Liver (tissue), 9 donors: Measurements from ENCODE around the gene PEX11G. TPM values are rescaled to one million over a fixed set of nuclear protein-coding genes. Genes with fewer than 3 reads are reported as not detected.

Source experiments
- DNase-seq: peaks from one replicate; pipeline ENCODE4 v3.0.0-alpha.2; 2017; ENCODE audit warnings: low spot score
- H3K27ac ChIP-seq, 2 donors: one replicate each; pipeline ENCODE4 v1.7.0; 2013; ENCODE audit warnings: inconsistent platforms in 2 of 2, low read length in 2 of 2, control low read depth in 1 of 2, low read depth in 1 of 2, mild to moderate bottlenecking in 1 of 2
- H3K27me3 ChIP-seq, 4 donors: one replicate each; pipeline versions ENCODE4 v1.6.1 to v1.7.0; 2013; ENCODE audit warnings: low read length in 3 of 4, inconsistent platforms in 1 of 4, mild to moderate bottlenecking in 1 of 4, moderate library complexity in 1 of 4; ENCODE audit not compliant: control insufficient read depth in 4 of 4, insufficient read depth in 4 of 4
- H3K36me3 ChIP-seq, 4 donors: one replicate each; pipeline versions ENCODE4 v1.6.1 to v1.7.0; 2013; ENCODE audit warnings: low read length in 3 of 4, mild to moderate bottlenecking in 3 of 4, low read depth in 1 of 4, moderate library complexity in 1 of 4; ENCODE audit not compliant: control insufficient read depth in 4 of 4, insufficient read depth in 3 of 4
- H3K4me1 ChIP-seq, 4 donors: one replicate each; pipeline versions ENCODE4 v1.6.1 to v1.7.0; 2013; ENCODE audit warnings: low read length in 3 of 4, mild to moderate bottlenecking in 3 of 4, moderate library complexity in 1 of 4; ENCODE audit not compliant: control insufficient read depth in 4 of 4, insufficient read depth in 4 of 4
- H3K4me3 ChIP-seq, 3 donors: one replicate each; pipeline versions ENCODE4 v1.6.1 to v1.7.0; 2013; ENCODE audit warnings: low read length in 3 of 3, control low read depth in 1 of 3, low read depth in 1 of 3, mild to moderate bottlenecking in 1 of 3
- H3K9ac ChIP-seq, 2 donors: one replicate each; pipeline ENCODE4 v1.7.0; 2013; ENCODE audit warnings: low read length in 2 of 2, mild to moderate bottlenecking in 2 of 2, moderate library complexity in 2 of 2, control low read depth in 1 of 2, low read depth in 1 of 2
- H3K9me3 ChIP-seq, 4 donors: one replicate each; pipeline versions ENCODE4 v1.6.1 to v1.7.0; 2013; ENCODE audit warnings: low read length in 3 of 4; ENCODE audit not compliant: control insufficient read depth in 4 of 4
- FOXA1 ChIP-seq: IDR thresholded peaks from 2 replicates; pipeline ENCODE4 v1.6.1; 2016; ENCODE audit warnings: antibody characterized with exemption
- HNF4G ChIP-seq: IDR thresholded peaks from 2 replicates; pipeline ENCODE4 v1.6.1; 2016; ENCODE audit warnings: antibody characterized with exemption
- JUND ChIP-seq, 2 donors: IDR thresholded peaks; 2 replicates each; pipeline ENCODE4 v1.6.1; 2016; ENCODE audit warnings: antibody characterized with exemption in 2 of 2
- WGBS: extraction: QIAGEN DNeasy Blood & Tissue Kit; methylation state at CpG from one replicate; pipeline ENCODE4 v1.1.7; 2013; 5-methylcytosine and 5-hydroxymethylcytosine counted together
- polyA plus RNA-seq, 2 donors: library from polyadenylated mRNA; stranded (reverse) in 1 of 2; unstranded in 1 of 2; fragments of 200-250 nt in 1 of 2; fragments of >200 nt in 1 of 2; fragmentation: Nextera tagmentation in 1 of 2; extraction: Ambion mirVana in 1 of 2; gene quantifications; one replicate each; pipeline versions ENCODE4 v1.2.1 to v1.2.3, GENCODE V29; 2013 to 2015
- total RNA-seq, 2 donors: library from RNA; depleted of rRNA; stranded (reverse); fragments of >200 nt; gene quantifications; one replicate each; pipeline ENCODE4 v1.2.3, GENCODE V29; 2014
- TF ChIP-seq, protein P1 (sequence below): IDR thresholded peaks from 2 replicates; pipeline ENCODE4 v1.6.1; 2016; ENCODE audit warnings: antibody characterized with exemption
- TF ChIP-seq, protein P2 (sequence below): IDR thresholded peaks from 2 replicates; pipeline ENCODE4 v1.6.1; 2016; ENCODE audit warnings: antibody characterized with exemption, mild to moderate bottlenecking
- TF ChIP-seq, protein P3 (sequence below): fragments of 150-350 bp; IDR thresholded peaks from 2 replicates; pipeline ENCODE4 v1.5.1; 2017; ENCODE audit warnings: improper control_type of control experiment, low read depth, low read length; ENCODE audit not compliant: missing input control
- donor health status: healthy.
- donor health status: healthy.
- donor health status: healthy.
- donor health status: healthy.
- donor health status: healthy.

Gene PEX11G
- total and polyA plus RNA-seq, 4 donors: 1.9 to 10.9 (median 8.2) TPM

DNA sequence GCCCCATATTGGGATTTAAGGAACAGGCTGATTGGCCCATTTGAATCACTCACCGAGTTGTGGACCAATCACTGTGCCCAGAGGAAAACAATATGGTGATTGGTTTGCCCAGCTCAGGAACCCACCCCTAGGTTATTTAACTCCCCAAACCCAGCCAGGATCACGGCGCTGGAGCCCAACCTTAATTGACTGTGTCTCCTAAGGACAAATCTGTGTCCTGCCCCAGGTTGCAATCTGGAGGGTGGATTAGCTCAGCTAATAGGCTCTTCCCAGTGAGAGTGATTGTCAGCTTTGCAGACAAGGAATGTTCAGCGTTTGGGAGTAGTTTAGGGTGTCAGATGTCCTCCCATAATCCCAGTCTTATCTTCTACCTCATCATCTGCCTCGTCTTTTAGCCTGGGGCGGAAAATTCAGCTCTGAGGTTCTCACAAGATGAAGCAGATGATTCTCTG, 23.6 kb upstream of the PEX11G start:
- Histone ChIP-seq H3K27me3 (no peaks in the 10 kb centered on the region), H3K4me3 (no peak overlapping the region), H3K4me1 (peaks cover 2 to 16% (median 11%) of the 10 kb centered on the region in 4 donors), H3K9me3 (no peaks in the 10 kb centered on the region), H3K36me3 (no peaks in the 10 kb centered on the region), H3K9ac (no peak overlapping the region), H3K27ac (no peak overlapping the region)
- 56% methylated on average over 6 of the region's 6 CpGs for WGBS
- DNase-seq: no peak
- TF ChIP-seq JUND (IDR thresholded peaks at IDR 0.05) (no peak), FOXA1 (no peak), HNF4G (no peak)
- TF ChIP-seq, protein P1, sequence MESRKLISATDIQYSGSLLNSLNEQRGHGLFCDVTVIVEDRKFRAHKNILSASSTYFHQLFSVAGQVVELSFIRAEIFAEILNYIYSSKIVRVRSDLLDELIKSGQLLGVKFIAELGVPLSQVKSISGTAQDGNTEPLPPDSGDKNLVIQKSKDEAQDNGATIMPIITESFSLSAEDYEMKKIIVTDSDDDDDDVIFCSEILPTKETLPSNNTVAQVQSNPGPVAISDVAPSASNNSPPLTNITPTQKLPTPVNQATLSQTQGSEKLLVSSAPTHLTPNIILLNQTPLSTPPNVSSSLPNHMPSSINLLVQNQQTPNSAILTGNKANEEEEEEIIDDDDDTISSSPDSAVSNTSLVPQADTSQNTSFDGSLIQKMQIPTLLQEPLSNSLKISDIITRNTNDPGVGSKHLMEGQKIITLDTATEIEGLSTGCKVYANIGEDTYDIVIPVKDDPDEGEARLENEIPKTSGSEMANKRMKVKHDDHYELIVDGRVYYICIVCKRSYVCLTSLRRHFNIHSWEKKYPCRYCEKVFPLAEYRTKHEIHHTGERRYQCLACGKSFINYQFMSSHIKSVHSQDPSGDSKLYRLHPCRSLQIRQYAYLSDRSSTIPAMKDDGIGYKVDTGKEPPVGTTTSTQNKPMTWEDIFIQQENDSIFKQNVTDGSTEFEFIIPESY: no peak
- TF ChIP-seq, protein P2, sequence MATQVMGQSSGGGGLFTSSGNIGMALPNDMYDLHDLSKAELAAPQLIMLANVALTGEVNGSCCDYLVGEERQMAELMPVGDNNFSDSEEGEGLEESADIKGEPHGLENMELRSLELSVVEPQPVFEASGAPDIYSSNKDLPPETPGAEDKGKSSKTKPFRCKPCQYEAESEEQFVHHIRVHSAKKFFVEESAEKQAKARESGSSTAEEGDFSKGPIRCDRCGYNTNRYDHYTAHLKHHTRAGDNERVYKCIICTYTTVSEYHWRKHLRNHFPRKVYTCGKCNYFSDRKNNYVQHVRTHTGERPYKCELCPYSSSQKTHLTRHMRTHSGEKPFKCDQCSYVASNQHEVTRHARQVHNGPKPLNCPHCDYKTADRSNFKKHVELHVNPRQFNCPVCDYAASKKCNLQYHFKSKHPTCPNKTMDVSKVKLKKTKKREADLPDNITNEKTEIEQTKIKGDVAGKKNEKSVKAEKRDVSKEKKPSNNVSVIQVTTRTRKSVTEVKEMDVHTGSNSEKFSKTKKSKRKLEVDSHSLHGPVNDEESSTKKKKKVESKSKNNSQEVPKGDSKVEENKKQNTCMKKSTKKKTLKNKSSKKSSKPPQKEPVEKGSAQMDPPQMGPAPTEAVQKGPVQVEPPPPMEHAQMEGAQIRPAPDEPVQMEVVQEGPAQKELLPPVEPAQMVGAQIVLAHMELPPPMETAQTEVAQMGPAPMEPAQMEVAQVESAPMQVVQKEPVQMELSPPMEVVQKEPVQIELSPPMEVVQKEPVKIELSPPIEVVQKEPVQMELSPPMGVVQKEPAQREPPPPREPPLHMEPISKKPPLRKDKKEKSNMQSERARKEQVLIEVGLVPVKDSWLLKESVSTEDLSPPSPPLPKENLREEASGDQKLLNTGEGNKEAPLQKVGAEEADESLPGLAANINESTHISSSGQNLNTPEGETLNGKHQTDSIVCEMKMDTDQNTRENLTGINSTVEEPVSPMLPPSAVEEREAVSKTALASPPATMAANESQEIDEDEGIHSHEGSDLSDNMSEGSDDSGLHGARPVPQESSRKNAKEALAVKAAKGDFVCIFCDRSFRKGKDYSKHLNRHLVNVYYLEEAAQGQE: no peak

DNA sequence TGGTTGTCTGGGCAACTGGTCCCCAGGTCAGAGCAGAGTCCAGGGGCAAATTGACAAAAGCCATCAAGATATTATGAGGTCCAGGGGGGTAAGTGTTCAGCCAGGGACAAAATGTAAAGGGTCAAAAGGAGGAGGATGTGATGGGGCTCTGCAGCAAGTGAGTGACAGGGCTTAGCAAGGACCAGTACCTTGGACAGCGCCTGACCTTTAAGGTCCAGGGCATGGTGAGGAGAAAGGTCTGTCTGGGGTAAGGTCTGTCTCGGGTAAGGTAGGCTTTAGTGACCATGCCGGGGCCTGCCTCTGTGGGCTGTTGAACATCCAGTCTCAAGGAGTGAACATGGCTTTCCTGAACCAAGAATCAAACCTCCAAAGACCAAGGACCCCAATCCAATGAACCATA, 20.8 kb upstream of the PEX11G start:
- H3K4me1 ChIP-seq: peaks cover 0 to 3% (median 0%) of the 10 kb centered on the region in 4 donors
- 30% methylated on average over 3 of the region's 3 CpGs for WGBS
- no peak overlapping the region for H3K27ac ChIP-seq
- H3K9me3 ChIP-seq: no peaks in the 10 kb centered on the region
- TF ChIP-seq, protein P2: peak; percentile 98
- TF ChIP-seq, protein P3, sequence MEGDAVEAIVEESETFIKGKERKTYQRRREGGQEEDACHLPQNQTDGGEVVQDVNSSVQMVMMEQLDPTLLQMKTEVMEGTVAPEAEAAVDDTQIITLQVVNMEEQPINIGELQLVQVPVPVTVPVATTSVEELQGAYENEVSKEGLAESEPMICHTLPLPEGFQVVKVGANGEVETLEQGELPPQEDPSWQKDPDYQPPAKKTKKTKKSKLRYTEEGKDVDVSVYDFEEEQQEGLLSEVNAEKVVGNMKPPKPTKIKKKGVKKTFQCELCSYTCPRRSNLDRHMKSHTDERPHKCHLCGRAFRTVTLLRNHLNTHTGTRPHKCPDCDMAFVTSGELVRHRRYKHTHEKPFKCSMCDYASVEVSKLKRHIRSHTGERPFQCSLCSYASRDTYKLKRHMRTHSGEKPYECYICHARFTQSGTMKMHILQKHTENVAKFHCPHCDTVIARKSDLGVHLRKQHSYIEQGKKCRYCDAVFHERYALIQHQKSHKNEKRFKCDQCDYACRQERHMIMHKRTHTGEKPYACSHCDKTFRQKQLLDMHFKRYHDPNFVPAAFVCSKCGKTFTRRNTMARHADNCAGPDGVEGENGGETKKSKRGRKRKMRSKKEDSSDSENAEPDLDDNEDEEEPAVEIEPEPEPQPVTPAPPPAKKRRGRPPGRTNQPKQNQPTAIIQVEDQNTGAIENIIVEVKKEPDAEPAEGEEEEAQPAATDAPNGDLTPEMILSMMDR: no peak
- H3K36me3 ChIP-seq: no peaks in the 10 kb centered on the region
- no peak overlapping the region for H3K4me3 ChIP-seq
- DNase-seq: no peak
- no peaks in the 10 kb centered on the region for H3K27me3 ChIP-seq
- no peak overlapping the region for H3K9ac ChIP-seq
